H54 (cell line): ENCODE results near the gene ASB10.

ENCODE experiments used
- DNase-seq: peaks from one replicate; pipeline ENCODE4 v3.0.0; 2011; ENCODE audit warnings: low spot score, mixed read lengths; ENCODE audit not compliant: insufficient read length
- FAIRE-seq: peaks from 3 replicates; lab custom pipeline; 2011; peaks lifted over from hg19 to GRCh38; lab: Jason Lieb, UNC
- POLR2A ChIP-seq: IDR thresholded peaks from 2 replicates; pipeline ENCODE4 v1.6.1; 2011; ENCODE audit warnings: low read depth, mild to moderate bottlenecking, low read length

ASB10 gene, protein sequence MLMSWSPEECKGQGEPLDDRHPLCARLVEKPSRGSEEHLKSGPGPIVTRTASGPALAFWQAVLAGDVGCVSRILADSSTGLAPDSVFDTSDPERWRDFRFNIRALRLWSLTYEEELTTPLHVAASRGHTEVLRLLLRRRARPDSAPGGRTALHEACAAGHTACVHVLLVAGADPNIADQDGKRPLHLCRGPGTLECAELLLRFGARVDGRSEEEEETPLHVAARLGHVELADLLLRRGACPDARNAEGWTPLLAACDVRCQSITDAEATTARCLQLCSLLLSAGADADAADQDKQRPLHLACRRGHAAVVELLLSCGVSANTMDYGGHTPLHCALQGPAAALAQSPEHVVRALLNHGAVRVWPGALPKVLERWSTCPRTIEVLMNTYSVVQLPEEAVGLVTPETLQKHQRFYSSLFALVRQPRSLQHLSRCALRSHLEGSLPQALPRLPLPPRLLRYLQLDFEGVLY

GRCh38 chr7:151186640-151187408, at the start of gene ASB10:
Gene ASB10, minus strand, starts transcription at chr7:151187250. Its CDS starts 120 bp downstream, at chr7:151187130.
- no peak for FAIRE-seq
- DNase-seq: no peak
- TF ChIP-seq POLR2A: no peak

DNA sequence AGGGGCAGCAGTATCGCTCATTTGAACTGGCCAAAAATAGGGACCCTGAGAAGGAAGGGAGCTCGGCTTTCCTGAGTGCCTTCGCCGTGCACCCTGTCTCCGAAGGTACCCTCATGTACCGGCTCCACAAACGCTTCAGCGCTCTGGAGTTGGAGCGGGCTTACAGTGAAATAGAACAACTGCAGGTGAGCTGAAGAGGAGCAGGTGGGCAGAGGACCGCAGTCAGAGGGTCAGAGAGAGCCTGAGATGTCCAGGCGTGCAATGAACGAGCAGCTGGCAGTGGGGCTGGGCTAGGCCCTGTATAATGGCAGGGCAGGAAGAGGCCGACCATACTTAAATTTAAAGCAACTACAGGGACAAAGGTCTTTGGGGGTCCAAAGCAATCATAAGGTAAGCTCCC, 49.4 kb upstream of the ASB10 start:
- TF ChIP-seq POLR2A: no peak
- FAIRE-seq (no peak), DNase-seq (no peak)

DNA sequence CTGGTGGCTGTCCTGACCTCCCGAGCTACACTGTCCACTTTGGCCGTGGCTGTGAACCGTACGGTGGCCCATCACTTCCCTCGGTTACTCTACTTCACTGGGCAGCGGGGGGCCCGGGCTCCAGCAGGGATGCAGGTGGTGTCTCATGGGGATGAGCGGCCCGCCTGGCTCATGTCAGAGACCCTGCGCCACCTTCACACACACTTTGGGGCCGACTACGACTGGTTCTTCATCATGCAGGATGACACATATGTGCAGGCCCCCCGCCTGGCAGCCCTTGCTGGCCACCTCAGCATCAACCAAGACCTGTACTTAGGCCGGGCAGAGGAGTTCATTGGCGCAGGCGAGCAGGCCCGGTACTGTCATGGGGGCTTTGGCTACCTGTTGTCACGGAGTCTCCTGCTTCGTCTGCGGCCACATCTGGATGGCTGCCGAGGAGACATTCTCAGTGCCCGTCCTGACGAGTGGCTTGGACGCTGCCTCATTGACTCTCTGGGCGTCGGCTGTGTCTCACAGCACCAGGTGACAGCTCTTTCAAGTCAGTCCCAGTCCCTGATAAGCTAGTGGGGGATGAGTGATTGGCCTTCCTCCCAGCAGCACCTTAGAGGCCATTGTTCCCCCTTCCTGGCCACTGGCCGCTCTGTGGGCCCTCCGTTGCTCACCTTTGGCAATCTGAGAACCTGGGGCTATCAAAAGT, 48.2 kb upstream of the ASB10 start:
- FAIRE-seq: no peak
- DNase-seq: no peak

GRCh38 chr7:151233804-151234203, 46.8 kb upstream of the ASB10 start:
- DNase-seq: no peak
- TF ChIP-seq POLR2A: no peak
- FAIRE-seq: no peak

More for the DNA sequence above, 48.2 kb upstream of the ASB10 start:
- no peak for TF ChIP-seq POLR2A

DNA sequence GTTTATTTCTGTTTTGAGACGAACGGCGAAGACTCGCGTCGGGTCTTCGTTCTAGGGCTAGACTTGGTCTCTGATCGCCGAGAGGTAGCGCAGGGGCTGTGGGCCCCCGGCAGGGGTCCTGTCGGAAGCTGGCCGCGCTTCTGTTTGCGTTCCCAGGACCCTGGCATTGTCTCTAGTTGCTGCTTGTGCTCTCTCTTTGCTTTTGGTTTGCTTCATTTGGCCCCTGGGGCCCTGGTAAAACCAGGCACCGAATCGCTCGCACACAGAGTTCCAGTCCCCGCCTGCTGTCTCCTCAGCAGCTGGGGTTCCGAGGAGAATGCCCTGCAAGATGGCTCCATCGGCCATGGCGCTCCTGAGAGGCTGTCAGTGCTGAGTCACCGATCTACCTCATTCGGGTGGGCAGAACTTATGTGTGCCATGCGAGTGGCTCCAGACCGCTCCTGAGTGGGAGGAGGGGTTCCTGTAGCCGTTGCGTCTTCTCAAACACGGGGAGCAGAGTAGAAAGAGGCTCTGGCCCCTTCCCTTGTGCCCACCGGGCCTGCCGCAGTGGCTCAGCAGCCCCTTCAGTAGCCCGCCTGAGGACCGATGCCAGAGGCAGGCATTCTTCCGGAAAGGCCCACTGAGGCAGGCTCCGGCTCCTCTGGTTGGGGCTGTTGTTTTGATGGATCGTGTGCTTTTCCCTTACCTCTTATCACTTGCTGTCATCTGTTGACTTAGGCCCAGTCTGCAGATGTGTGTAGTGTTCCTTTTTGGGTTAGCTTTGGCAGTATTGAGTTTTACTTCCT, 46.1 kb upstream of the ASB10 start:
- DNase-seq (peak; percentile 96), FAIRE-seq (no peak)
- peak; percentile 85 for TF ChIP-seq POLR2A

DNA sequence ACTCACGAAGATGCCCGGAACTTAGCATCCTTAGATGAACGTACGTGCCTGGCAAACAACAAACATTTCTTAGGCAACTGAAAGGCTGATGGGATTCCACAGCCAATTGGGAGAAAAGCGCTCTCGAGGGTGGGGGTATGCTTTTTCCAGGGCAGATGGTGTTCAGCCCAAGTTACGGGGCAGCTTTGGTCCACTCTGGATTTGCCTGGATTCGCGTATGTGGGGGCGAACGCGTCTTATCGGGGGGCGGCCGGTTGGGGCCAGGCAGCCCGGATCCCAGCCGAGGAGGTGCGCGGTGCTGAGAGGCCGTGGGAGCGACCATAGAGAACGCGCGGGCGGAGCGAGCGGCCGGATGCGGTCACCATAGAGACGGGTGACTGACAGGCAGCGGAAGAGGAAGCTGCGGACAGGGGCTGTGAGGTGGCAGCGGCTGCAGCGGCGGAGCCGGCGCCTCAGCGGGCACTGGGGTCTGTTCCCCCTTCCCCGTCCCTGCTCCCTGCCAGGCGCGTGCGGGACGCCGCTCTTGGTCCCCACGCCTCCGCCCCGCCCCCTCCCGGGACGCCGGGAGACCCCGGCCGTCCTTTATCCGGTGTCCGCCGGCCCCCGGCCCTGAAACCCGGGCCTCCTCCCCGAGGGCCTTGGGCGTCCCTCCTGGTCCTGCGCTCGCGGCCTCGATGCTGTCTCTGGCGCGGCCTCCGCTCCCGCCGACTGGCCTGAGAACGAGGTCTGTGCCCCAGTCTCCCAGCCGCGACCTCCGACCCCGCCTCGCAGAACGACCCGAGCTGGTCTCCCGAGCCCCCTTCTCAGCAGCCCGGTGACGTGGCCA, 45.3 kb upstream of the ASB10 start, which contains the start of gene CHPF2:
Gene CHPF2 (plus strand): TSS at position 393 of the 826 bp plus-strand sequence. CDS start 1,529 bp downstream, outside the sequence.
- no peak for FAIRE-seq

GRCh38 chr7:151231080-151231479, 44.0 kb upstream of the ASB10 start:
- FAIRE-seq (no peak), DNase-seq (no peak)
- no peak for TF ChIP-seq POLR2A

More for the DNA sequence above, 45.3 kb upstream of the ASB10 start, which contains the start of gene CHPF2:
- peak; percentile 95 for DNase-seq
- peak; percentile 85 for TF ChIP-seq POLR2A

- TF ChIP-seq POLR2A: no peak
- no peak for DNase-seq
- no peak for FAIRE-seq
These were observed 42.2 kb upstream of the ASB10 start for GRCh38 chr7:151229249-151229648.

DNA sequence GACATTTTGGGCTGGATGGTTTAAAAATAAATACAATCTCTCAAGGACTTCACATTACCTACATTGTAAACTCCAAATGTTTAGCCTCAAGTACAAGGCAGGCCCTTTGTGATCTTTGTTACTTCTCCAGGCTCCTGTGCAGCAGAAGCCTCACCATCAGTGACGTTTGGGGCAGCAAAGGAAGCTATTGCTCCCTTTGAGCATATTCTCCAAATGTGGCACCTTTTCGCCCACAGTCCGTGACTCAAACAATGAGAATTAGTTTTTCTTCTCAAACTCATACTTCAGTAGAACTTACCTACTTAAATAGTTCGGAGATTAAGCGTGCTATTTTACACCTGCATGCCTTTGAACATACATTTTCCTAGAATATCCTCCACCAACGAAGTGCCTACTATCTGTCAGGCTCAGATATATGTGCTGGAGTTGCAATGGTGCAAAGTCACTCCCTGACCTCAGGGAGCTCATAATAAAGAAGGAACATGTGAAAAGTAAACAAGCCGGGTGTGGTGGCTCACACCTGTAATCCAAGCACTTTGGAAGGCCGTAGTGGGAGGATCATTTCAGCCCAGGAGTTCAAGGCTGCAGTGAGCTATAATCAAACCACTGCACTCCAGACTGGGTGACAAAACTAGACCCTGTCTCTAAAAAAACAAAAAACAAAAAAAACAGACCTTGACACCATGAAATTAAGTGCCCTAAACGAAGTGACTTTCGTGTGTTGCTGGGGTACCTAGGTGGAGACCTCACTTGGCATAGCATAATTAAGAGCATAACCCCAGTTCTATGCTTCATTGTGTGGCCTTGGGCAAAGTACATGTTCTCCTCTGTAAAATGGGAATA, 41.2 kb upstream of the ASB10 start:
- FAIRE-seq (no peak), DNase-seq (no peak)
- no peak for TF ChIP-seq POLR2A

GRCh38 chr7:151226875-151227782, 40.1 kb upstream of the ASB10 start, which contains the start of gene ABCF2:
Gene ABCF2, minus strand, starts transcription at chr7:151227205. Its CDS starts 747 bp downstream, at chr7:151226458.
- no peak for FAIRE-seq
- peak; percentile 98 for DNase-seq
- TF ChIP-seq POLR2A: peak; percentile 71
